GM12872 (cell line): ENCODE data around the gene MOCS1.

Experiments
- CTCF ChIP-seq: IDR thresholded peaks from 3 replicates; pipeline ENCODE4 v1.5.1; 2011; ENCODE audit warnings: low read depth, mild to moderate bottlenecking, low read length, moderate library complexity; ENCODE audit not compliant: insufficient read depth

MOCS1 gene

GRCh38 chr6:39934131-39934757, at the start of gene MOCS1:
Gene MOCS1, minus strand, starts transcription at chr6:39934462. Its CDS starts 45 bp downstream, at chr6:39934417.
- no peak for TF ChIP-seq CTCF

- TF ChIP-seq CTCF: no peak
Measured at GRCh38 chr6:39984051-39984450, 49.8 kb upstream of the MOCS1 start.

- TF ChIP-seq CTCF: no peak
Measured at GRCh38 chr6:39983193-39983592, 48.9 kb upstream of the MOCS1 start.

GRCh38 chr6:39982720-39983119, 48.5 kb upstream of the MOCS1 start:
- TF ChIP-seq CTCF: no peak

- peak; percentile 55 for TF ChIP-seq CTCF
Measured at GRCh38 chr6:39980839-39981580, 46.7 kb upstream of the MOCS1 start.

GRCh38 chr6:39979461-39980328, 45.4 kb upstream of the MOCS1 start:
- TF ChIP-seq CTCF: no peak

- TF ChIP-seq CTCF: no peak
Measured at GRCh38 chr6:39978240-39978639, 44.0 kb upstream of the MOCS1 start.
